GM19463 (cell line): ENCODE measurements around the gene CHST14.

Experiments
- ATAC-seq: cut with Tn5 transposase; IDR thresholded peaks from one replicate; pipeline ENCODE4 v1.9.1; 2021; ENCODE audit warnings: mild to moderate bottlenecking, moderate library complexity; ENCODE audit not compliant: unreplicated experiment

The CHST14 gene

GRCh38 chr15:40440743-40441564 is 29.8 kb upstream of the CHST14 start, which contains the start of gene BAHD1:
TSS of gene BAHD1 (plus strand) at chr15:40440953. CDS start at chr15:40458465, 17,512 bp downstream.
- peak; percentile 90 for ATAC-seq

- ATAC-seq = peak; percentile 8
These were observed 28.9 kb upstream of the CHST14 start for GRCh38 chr15:40441565-40442531.

- ATAC-seq = no peak
These were observed 27.5 kb upstream of the CHST14 start for GRCh38 chr15:40443255-40443654.

GRCh38 chr15:40443846-40444245 is 26.9 kb upstream of the CHST14 start:
- ATAC-seq = no peak

GRCh38 chr15:40444736-40445135 is 26.0 kb upstream of the CHST14 start:
- ATAC-seq = no peak

DNA sequence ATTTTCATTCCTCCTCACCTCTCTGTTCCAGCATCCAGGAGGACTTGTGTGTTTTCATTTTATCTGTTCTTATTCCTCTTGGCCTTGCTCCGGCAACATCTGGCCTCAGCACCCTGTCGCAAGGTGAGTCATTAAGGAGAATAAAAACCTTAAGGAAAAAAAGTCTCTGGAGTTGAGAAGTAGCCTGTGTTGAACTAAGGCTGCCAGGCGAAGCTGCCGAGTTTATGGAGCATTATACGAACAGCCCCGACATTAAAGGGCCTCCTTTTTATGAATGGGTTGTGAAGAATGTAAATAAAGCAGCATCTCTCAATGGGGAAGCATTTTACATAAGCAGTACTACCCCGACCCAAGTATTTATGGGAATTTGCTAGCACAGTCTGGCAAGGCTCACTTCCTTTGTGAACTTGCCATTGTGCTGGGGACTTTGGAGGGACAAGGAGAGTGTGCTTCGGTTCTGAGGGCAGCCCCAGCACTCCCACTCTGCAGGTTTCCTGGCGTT is 25.3 kb upstream of the CHST14 start:
- ATAC-seq = no peak

DNA sequence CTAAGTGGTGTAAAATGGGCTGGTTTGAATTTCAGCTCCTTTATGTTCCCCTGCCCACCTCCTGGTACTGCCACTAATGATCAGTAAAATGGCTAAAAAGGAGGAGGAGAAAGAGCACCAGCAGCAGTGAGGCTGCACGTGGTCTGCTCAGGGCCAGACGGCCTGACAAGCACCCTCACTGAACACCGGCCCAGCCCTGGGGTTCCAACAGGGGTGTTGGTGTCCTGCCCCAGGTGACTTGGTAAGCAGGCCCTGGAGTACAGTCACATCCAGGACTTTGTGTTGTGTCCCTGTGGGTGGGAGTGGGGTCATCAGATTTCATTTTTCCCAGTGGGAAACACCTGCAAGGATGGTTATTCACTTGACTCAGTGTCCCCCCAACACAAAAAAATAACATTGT is 24.6 kb upstream of the CHST14 start:
- ATAC-seq = no peak

- no peak for ATAC-seq
These were observed 22.4 kb upstream of the CHST14 start for GRCh38 chr15:40448354-40448753.

DNA sequence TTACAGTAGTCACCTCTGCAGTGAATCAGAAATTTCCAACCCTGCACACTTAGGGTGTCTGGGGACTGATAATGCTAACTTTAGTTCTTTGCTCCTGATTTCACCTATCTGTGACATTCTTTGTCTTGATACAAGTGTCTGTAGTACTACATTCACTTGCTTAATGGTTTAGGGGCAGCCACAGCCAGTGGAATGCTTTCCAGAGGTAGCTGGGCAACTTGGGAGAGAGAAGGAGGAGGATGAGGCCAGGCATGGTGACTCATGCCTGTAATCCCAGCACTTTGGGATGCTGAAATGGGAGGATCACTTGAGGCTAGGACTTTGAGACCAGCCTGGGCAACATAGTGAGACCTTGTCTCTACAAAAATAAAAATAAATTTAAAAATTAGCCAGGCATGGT is 21.5 kb upstream of the CHST14 start:
- ATAC-seq = no peak

DNA sequence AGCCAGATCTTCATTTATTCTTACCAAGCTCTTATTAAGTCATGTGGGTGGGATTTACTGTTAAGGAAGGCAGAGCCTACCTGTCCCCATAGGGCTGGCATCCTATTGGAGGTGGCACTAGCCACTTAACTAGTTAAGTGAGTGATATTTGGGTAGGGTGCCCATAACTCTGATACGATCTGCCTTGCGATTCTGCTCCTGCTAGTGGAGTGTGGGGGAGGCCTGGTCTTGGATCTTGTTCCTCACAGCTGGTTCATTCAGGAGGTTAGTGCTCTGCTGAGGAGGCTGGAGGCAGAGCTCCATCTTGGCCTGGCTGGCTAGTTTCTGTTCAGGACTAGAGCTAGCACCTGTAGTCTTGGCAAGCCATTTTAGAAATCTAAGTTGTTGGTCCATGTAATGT is 20.7 kb upstream of the CHST14 start:
- no peak for ATAC-seq

DNA sequence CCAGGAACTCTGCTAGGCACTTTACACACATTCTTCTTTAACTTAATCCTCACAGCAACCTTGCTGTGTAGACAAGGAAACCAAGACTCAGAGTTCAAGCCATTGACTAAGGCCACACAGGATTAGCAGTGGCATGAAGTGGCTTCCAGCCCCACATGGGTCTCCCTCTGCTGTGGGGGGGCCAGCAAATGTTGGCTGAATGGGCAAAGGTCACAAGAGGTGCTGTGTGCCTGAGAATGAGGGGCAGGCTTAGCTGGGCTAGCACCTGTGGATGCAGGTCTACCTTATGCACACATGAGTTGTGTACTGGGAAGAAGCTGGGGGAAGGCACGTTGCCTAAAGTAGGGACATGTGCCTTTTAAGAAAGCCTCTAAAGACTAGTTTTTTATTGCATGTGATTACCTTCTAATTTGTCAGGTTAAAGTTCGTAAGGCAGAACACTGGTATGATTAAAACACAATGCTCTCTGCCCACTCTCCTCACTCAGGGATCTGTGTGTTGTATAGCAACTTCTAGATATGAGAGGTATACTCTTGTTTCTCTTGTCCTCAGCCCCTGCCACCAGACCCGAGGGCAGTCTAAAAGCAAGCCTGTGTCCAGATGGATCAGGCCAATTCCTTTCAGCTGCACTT is 19.1 kb upstream of the CHST14 start:
- no peak for ATAC-seq

- ATAC-seq = no peak
These were observed 18.3 kb upstream of the CHST14 start for GRCh38 chr15:40452296-40453090.

GRCh38 chr15:40453941-40454340 is 16.8 kb upstream of the CHST14 start:
- ATAC-seq = peak; percentile 54

- no peak for ATAC-seq
These were observed 15.8 kb upstream of the CHST14 start for GRCh38 chr15:40454904-40455391.

- no peak for ATAC-seq
These were observed 14.5 kb upstream of the CHST14 start for GRCh38 chr15:40456299-40456712.

DNA sequence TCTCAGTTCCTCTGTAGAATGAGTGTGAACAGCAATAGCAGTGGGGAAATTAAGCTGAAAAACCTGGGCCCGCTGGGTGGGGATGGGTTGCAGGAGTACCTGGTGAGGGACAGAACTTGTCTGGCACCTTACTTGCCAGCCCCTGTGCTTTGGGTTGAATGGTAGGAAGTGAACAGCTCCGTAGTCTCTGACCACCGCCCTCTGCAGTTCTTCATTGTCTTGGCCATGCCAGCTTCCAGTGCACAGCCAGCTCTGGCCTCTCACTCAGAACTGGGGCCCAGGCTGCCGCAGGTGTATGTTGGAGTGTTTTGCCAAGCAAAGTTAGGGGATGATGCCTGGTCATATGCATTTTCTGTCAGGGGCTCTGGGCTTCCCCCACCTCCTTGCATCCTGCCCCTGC is 14.0 kb upstream of the CHST14 start:
- ATAC-seq = no peak

DNA sequence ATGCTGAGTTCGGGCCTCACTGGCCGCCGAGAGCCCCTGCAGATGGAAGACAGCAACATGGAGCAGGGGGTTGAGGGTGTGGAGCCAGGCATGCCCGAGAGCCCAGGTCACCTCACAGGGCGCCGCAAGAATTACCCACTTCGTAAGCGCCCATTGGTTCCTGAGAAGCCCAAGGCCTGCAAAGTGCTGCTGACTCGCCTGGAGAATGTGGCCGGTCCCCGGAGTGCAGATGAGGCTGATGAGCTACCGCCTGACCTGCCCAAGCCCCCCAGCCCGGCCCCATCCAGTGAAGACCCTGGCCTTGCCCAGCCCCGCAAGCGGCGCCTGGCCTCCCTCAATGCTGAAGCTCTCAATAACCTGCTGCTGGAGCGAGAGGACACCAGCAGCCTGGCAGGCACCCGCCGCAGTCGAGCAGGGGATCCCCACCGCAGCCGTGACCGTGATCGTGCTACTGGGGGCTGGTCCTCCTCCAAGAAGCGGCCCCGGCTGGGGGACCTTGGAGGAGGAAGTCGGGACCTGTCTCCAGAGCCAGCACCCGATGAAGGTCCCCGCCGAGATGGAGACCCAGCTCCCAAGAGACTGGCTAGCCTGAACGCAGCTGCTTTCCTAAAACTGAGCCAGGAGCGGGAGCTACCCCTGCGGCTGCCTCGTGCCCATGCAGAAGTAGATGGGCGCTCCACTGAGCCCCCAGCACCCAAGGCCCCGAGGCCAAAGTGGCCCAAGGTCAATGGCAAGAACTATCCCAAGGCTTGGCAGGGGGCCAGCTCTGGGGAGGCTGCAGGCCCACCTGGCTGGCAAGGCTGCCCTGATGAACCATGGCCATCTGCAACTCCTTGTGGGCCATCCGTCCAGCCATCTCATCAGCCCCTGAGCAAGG is 12.1 kb upstream of the CHST14 start:
- ATAC-seq = no peak

DNA sequence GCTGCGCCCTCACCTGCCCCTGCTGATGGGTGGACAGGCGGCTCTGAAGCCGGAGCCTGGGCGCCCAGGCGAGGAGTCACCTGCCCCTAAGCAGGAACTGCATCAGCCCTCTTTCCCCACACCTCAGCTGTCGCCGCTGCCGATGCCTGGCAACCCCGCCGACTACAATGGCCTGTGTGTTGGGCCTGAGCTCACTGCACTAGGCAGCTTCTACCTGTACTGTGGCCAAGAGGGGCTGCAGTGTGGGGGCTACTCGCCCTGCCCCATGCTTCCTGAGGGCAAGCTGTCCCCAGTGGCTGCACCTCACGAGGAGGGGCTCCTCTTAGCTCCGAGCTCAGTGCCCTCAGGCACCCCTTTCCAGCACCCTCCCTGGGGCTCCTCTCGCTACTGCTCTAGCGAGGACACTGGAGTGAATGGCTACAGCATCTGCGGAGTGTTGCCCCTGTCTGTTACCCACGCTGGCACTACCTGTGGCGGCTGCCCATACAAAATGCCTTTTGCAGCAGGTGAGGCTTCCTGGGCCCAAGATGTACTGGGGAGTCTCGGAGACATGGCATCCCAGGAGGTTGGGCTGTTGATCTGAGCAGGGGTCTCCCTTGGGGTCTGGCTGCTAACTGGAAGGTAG is 11.3 kb upstream of the CHST14 start:
- no peak for ATAC-seq

DNA sequence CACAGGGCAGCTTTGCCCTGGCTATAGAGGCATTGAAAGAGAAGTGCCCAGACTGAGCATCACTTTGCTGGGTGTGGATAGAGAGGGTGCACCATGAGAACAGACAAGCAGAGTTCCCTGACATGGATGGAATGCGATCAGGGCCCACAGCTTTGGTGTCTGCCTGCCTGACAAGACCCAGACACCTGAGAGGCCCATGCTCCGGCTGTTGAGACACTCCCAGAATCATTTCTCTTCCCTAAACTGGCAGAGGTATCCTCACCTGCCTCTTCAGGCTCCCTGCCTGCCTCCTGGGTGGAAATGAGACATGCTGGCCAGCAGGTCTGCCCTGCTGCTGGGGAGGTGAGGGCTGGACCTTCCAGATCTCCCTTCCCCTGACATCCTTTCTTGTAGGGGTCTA is 10.4 kb upstream of the CHST14 start:
- no peak for ATAC-seq
